Muscle of back (tissue), 11 donors: ENCODE measurements around the gene AANAT. TPM values are rescaled to one million over a fixed set of nuclear protein-coding genes. Genes with fewer than 3 reads are reported as not detected.

Source experiments
- DNase-seq, 3 donors: peaks; one replicate each; pipeline versions ENCODE4 v3.0.0 to v3.0.0-alpha.2; 2013
- polyA plus RNA-seq, 10 donors: library from polyadenylated mRNA; unstranded; fragments of 120-200 nt; gene quantifications; one replicate each; pipeline ENCODE4 v1.2.1, GENCODE V29; 2013; ENCODE audit not compliant: insufficient read length in 10 of 10

Gene AANAT
- polyA plus RNA-seq, 10 donors = 0.17 to 0.83 (median 0.40) TPM; not detected in 4

GRCh38 chr17:76467809-76468633, 618 bp downstream of the AANAT start:
- no peak for DNase-seq

GRCh38 chr17:76468634-76469010, 1.2 kb downstream of the AANAT start:
- no peak for DNase-seq

DNA sequence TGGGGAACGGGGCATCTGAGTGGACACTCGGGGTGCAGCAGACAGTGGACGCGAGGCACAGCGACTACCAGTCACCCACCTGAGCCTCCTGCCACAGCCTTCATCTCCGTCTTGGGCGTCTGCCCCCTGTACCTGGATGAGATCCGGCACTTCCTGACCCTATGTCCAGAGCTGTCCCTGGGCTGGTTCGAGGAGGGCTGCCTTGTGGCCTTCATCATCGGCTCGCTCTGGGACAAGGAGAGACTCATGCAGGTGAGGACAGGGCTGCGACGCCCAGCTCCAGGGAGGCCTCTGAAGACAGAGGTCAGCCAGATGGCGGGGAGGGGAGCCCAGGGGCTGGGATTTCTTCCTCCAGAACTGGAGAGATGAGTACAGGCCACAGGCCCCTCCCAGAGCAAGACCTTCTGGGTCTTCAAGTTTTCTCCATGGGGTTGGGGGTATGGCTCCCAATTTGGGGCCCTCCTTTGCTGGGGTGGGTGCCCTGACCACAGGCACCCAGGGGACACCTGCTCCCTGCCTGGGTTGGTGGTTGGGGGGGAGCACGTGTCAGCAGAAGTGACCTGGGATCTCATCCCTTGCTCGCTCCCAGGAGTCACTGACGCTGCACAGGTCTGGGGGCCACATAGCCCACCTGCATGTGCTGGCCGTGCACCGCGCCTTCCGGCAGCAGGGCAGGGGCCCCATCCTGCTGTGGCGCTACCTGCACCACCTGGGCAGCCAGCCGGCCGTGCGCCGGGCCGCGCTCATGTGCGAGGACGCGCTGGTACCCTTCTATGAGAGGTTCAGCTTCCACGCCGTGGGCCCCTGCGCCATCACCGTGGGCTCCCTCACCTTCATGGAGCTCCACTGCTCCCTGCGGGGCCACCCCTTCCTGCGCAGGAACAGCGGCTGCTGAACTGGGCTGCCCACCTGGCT, 1.9 kb downstream of the AANAT start:
- no peak for DNase-seq

- no peak for DNase-seq
These were observed 2.8 kb downstream of the AANAT start for GRCh38 chr17:76469991-76470739.

DNA sequence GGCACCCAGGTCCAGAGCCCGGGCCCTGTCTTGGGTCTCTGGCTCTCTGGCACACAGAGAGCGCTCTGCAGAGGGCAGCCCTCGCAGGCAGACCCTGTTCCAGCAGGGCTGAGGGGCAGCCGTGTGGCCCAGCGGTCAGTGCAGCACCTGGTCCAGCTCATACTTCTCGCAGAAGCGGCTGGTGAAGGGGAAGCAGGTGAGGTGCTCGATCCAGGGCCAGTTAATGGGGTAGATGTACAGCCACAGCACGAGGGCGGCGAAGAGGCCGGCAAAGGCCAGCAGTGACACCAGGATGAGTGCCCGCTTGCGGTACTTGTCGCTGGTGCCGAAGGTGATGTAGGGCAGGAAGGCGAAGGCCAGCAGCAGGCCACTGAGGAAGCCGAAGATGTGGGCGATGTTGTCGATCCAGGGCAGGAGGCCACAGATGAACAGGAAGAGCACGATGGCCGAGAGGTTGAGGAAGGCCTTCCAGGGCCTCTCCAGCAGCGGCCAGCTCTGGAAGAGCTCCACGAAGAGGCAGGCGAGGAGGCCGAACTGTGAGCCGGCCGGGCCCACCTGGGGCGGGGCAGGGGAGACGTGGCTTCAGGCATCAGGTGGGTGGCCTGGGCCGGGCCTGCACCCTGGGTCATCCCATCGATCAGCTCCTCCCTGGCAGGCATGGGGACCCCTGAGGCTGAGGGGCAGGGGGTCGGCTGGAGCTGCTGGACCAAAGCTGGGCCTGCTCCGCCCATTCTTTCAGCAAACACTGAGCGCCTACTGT, 4.3 kb downstream of the AANAT start:
- DNase-seq = no peak

GRCh38 chr17:76472258-76472645, 4.8 kb downstream of the AANAT start:
- no peak for DNase-seq

GRCh38 chr17:76472726-76473125, 5.3 kb downstream of the AANAT start:
- no peak for DNase-seq

GRCh38 chr17:76473541-76473985, 6.2 kb downstream of the AANAT start:
- DNase-seq = no peak

DNA sequence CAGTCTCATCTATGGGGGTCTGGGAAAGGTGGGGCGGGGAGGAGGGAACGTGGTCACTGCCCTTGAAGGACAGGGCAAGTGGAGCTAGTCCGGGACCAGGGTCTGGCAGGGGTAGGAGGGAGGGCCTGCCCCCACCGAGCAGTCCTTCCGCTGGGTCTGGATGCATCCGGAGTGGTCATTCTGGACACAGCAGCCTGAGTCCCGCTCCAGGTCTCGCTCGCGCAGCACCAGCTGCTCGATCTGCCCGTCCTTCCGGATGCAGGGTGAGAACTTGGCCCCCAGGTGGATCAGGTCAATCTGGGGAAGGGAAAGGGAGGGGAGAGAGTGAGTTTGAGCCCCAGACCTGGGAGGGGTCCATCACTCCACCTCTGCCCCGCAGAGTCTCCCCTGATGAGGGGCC, 6.8 kb downstream of the AANAT start:
- no peak for DNase-seq

GRCh38 chr17:76474894-76475293, 7.5 kb downstream of the AANAT start:
- no peak for DNase-seq

DNA sequence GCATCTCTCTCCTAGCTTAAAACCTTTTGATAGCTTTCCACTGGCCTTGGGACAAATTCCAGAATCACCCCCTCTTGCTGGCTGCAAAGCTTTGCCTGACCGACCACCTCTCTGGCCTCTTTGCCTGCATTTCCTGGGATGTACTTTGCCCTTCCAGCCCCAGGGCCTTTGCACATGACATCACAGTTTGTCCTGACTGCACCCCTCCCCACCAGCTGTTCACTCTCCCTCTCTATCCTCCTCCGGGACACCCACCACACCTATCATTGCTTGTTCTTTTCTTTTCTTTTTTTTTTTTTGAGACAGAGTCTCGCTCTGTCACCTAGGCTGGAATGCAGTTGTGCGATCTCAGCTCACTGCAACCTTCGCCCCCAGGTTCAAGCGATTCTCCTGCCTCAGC, 7.9 kb downstream of the AANAT start:
- no peak for DNase-seq

GRCh38 chr17:76476736-76477135, 9.3 kb downstream of the AANAT start:
- no peak for DNase-seq

GRCh38 chr17:76477576-76477975, 10.2 kb downstream of the AANAT start:
- no peak for DNase-seq

DNA sequence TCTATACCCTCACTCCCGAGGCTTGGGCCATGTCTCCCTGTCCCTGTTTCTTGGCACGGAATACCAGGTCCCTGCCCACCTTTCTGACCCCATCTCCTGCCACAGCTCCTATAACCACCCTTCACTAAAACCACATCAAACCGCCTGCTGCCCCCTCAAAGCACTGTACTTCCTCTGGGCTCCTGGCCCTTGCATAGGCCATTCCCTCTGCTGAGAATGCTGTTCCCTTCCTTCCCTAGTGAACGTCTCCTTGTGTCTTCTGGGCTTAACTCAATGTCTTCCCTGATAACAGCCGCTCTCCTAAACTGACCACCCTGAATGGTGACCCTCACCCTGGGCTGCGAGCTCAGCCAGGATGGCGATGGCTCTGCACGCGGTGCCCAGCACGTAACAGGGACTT, 10.7 kb downstream of the AANAT start:
- DNase-seq = no peak

GRCh38 chr17:76478730-76479514, 11.5 kb downstream of the AANAT start:
- DNase-seq = no peak

DNA sequence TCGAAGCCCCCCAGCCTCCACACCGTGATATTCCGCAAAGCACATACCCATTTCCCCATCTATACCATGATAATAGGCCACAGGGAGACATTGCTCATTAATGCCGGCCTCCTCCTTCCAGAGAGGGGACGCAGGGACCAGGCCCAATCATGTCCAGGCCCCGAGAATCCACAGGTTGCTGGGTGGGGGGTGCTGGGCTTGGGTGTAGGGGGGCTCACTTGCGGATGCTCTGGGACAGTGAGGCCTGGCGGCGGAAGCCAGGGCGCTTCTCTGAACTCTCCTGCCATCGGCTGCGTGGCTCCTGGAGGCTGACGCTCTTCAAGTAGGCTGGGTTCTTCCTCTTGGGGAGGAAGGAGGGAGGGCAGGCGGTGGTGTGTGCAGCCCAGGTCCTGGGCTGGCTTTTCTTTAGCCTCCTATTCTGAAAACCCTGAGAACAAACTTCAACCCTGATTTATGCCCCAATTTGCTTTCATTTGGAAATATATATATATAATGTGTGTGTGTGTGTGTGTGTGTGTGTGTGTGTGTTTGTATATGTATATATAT, 12.2 kb downstream of the AANAT start:
- DNase-seq = no peak

GRCh38 chr17:76480632-76481031, 13.2 kb downstream of the AANAT start:
- peak in 1 of 3 donors; percentile 78 for DNase-seq

- peak in 1 of 3 donors; percentile 60 for DNase-seq
These were observed 13.8 kb downstream of the AANAT start for GRCh38 chr17:76481071-76481655.

DNA sequence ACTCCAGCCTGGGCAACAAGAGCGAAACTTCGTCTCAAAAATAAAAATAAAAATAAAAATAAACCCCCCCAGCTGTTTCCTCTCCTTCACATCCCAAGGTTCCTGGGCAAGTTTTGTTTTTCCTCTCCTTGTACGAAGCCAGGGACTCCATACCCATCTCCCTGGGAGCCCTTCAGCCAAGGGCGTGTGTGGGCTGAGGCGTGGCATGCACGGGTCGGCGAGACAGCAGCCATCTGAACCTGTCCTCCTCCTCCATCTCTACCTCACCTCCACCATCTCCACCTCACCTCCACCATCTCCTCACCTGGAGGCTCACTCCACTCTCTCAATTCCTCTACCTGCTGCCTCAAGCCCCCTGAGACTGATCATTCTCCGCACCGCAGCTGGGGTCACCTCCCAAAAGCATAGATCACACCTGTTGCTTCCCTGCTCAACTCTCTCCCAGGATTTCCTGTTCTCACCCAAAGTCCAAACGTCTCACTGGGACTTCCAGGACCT, 16.9 kb downstream of the AANAT start:
- DNase-seq = no peak

GRCh38 chr17:76485569-76485968, 18.2 kb downstream of the AANAT start:
- DNase-seq = no peak
